Stimulated activated CD8-positive, alpha-beta memory T cell treated with anti-CD3 and anti-CD28 coated beads, Interleukin-12 subunit alpha, Interleukin-12 subunit beta, amount 100 ng/mL, for 1 hour (primary cell): ENCODE data around the gene PXYLP1.

Source experiments
- DNase-seq: peaks from one replicate; pipeline ENCODE4 v3.0.0-alpha.2; 2020; ENCODE audit warnings: low read depth

The PXYLP1 gene

DNA sequence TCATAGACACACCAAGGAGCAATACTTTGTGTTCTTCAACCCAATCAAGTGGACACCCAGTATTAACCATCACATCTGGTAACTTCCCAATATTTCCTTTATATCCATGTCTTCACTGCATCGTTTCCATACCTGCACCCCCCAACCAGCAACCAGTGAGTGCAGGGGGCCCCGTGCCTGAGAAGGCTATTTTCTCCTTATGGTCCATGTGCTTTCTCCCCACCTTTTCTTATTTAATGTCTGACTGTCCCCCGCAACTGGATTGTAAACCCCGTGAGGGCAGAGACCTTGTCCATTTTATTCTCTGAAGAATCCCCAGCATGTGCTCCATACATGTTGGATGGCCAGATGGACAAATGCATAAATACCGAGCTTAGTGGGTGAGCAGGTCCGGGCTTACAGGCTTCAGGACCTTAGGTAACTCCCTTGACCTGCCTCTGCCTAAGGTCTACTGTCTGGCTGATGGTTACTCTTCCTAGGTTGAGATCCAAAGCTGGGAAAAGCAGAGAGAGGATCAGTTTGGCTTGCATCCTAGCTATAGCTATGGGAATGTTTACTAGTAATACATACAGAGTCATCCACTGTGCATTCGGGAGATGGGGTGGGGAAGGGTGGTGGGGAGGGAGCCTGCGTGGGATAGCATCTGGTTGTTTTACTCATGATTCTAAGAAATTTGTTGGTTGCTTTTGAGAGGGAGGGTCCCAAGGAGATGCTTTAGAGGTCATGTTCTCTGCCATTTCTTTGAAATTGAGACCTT, 41.5 kb downstream of the PXYLP1 start:
- no peak for DNase-seq

DNA sequence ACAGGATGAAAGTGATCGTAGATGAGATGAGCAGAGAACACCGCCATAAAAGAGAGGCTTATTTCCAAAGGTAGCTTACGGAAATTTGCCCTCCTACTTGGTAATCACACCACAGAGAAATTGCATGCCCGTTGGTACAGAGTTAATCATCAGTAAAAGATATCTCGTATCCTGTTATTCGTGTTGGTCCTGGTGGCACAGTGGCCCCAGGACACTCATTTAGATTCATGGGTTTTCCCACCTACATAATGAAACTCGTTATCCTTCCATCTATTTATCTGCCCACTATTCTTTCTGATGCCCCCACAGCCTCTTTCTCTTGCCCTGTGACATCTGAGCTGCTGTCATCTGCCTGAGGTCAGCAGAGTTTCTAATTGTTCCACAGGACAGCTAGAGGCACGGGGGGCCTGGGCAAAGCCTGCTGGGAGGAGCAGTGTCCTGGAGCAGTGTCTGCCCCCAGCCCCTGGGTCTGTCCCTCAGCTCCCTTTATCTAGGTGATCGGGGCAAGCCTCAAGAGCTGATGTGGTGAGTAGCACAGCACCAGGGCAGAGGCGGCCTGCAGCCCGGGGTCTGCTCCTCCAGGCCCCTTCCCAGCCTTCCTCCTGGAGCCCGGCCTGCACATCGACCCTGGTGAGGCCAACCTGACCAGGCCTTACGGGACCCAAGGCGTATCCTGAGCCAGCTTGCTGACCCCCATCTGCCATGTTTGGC, 42.2 kb downstream of the PXYLP1 start:
- no peak for DNase-seq

DNA sequence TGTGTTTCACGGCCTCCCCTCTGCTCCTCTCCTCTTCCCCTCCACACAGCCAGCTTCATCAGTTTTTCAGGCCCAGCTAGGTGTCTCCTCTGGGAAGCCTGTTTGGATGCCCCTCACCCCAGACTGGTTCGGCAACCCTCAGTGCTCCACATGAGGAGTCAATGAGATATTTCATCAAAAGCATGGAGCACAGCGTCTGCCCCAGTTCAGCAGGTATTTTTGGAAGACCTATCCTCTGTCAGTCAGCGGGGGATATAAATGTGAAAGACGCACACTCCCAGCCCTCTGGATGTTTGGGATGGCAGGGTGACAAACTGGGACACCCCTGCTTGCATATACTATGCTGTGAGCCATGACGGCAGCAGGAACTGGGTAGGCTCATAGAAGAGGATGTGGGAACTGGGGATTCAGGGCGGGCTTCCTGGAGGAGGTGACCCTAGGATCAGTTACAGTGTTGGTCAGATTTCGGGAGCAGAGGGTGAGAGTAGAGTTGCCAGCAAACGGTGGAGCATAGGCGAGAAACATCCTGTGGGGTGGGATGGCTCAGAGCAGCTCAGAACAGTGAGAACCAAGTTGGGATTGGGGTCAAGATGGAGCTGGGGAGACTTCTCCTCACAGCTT, 42.9 kb downstream of the PXYLP1 start:
- no peak for DNase-seq

DNA sequence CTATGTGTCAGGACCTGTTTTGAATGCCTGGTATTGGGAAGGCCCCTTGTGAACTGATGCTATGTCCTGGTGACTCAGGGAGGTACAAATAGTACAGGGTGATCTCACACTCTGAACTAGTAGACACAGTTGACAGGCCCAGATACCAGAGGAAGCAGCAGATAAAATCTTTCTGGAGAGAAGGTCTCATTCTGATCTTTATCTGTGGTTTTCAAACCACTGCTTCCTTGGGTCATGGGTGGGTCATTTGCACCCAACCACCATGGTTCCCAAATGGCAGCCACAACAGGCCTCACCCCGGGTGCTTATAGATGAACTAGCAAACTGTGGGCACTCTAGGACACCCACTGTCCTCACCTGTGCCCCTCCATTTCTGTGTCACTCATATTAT, 43.4 kb downstream of the PXYLP1 start:
- no peak for DNase-seq

DNA sequence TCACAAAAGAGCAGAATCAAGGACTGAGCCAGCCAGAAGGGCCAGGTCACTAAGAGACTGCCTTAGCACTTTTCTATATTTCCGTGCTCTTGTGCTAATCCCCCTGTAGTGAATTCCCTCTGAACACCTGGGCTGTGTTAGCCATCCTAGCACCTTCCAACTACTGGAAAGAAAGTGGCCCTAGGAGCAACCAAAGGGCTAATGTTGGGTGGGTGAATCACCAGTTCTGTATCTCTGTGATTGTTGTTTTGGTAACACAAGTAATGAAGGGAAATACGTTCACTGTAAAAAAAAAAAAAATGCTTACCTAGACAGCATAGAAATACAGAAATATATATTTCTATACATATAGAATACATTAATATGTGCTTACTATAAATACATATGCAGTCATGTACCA, 43.9 kb downstream of the PXYLP1 start:
- DNase-seq = no peak

DNA sequence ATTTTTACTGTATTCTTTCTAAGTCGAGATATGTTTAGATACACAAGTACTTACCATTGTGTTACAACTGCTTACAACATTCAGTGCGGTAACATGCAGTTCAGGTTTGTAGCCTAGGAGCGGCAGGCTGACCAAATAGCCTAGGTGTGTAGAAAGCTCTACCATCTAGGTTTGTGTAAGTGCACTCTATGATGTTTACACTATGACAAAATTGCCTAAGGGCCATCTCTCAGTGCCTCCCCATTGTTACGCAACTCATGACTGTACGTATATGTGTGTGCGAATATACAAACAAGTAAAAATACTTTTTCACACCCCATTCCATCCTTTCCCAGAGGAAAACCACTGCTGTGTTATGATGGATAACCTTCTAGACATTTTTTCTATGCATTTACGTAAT, 44.3 kb downstream of the PXYLP1 start:
- DNase-seq = no peak

DNA sequence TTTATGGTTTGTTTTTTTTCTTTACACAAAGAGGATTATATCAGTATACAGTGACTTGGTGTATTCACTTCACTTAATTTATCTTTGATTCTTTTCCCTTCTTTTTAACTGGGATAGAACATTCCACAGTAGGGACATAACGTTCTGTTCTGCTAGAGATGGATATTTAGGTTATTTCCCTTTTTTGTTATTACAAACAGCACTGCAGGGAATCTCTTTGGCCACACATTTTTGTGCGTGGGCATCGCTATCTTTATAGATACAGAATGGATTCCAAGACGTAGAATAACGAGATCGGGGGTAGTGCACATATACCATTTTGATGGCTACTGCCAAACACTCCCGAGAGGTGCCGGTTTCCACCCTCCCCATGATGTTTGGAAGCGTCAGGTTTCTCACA, 44.8 kb downstream of the PXYLP1 start:
- no peak for DNase-seq

DNA sequence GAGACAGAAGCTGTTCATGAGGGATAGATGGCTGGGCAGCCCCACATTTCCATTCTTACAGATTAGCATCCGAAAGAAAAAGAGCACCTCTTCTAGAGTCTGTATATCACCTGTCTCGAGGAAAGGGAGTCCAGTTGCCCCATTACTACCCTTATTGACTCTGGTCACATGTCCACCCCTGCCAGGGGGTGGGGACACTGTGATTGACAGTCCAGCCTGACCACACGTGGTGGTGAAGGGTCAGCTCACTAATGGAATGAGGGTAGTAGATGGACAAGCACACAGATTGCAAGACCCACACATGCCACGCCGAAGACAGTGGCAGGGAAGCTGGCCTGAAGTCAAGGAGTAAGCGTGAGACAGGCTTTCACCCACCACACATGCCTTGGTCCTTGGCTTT, 45.8 kb downstream of the PXYLP1 start:
- DNase-seq = no peak

DNA sequence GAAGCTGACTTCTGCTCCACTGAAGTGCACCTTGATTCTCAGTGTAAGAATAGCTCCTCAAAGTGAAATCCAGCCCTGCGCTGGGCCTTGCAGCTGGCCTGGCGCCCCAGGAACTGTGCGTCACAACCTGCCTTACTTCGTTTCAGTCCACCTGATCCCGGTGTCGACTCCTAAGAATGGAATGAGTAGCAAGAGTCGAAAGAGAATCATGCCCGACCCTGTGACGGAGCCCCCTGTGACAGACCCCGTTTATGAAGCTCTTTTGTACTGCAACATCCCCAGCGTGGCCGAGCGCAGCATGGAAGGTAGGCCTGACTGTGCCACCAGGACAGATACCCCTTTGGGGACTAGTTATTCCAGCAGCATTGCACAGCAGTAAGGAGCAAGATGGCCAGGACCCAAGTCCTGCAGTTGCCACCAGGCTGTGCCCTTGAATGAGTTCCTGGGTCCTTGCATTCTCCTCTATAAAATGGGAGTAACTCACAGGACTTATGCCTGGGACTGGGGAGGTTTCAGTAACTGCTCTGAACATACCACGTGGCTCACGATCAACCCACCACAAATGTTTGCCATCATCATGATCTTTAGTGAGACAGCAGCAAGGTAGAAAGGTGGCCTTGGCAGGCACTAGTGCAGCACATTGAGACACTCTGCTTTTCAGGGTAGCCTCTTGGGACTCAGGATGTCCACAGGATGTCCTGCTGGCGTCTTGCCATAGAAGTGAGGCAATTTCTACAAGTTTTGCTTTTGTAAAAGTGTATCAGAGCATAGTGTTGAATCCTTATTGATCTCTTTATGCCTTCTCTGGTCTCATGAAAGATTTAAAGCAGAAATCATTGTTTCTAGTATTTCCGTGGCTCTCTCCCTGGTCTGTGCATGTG, 46.8 kb downstream of the PXYLP1 start:
- no peak for DNase-seq

DNA sequence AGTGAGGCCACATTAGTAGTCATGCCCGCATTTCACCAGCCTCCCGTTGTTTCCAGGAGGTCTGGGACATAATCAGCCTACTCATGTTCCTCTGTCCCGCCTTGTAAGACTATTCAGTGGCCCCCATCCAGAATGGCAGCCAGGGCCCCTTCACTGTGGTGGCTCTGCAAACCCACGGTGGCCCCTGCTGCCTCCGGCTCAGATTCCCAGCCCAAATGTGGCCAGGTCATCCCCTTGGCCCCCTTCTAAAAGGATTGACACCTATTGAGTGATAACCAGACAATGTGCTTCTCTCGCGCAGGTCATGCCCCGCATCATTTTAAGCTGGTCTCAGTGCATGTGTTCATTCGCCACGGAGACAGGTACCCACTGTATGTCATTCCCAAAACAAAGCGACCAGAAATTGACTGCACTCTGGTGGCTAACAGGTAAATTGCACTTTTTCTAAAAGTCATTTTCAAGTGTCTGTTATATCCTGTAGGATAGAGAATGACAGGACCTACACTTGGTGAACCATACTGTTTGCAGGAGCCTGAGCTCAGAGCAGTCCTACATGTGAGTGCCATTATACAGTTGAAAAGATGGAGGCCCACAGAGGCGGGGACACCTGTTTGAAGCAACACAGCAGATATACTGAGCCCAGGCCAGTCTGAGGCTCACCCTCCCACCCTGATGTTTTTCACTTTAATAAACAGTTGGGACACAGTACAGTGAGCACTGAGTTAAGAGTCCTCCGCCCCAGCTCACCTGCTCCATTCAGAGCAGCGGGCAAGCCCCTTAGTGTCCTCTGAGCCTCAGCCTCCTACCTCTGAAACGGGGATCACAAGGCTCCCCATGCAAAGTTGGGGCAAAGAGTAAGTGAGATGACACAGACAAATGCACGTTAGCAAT, 47.7 kb downstream of the PXYLP1 start:
- no peak for DNase-seq

DNA sequence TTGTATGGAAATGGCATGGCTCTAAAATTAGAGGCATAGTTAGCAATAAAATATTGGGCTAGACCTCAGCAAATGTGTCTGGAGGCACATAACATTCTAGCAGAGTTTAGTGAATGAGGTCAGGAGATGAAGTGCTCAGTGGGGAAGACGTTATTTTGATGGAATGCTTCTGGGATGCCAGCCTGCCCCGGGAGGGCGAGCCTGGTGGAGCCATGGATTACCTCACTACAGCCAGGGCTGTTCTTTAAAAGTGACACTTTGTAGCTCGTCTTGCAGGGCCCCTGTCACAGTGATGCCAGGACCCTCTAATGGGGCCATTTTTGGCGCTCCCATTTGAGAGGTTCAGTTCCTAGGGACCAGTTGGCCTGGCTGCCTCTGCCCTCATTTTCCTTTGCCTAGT, 48.5 kb downstream of the PXYLP1 start:
- DNase-seq = no peak

DNA sequence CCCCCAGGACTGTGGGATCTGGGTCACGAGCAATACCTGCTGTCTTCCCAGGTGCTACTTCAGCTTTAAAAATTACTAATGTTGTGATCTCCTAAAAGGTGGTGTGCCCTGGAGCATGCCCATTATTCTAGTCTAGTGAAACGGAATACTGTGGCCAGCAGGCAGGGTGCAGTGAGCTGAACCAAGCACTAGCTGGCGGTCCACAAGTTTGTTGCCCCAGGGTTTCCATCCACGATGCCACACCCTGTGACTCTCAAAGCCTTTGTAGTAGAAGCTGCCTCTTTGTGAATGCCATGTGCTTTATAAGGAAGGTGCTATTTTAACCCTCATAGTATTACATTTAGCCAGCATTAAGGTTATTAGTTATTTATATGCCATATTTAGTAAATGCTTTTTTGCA, 49.1 kb downstream of the PXYLP1 start:
- no peak for DNase-seq

DNA sequence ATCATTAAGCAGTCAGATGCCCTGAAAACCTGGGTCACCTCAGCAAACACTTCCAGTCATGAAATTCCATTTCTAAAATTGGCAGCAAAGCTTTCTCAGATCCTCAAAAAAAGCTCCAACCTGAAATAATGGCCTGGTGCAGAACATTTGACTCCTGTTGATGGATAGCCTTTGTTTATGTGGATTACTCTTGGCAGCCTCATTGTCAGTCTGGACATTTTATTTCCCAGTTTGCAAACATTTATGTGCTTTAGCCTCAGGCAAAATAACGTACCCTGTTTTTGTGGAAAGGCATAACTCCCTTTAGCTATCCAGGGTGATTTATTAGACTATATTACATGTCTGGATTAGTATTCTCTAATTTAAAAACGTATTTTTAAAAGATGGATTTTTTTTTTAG, 53.9 kb downstream of the PXYLP1 start:
- DNase-seq = no peak

DNA sequence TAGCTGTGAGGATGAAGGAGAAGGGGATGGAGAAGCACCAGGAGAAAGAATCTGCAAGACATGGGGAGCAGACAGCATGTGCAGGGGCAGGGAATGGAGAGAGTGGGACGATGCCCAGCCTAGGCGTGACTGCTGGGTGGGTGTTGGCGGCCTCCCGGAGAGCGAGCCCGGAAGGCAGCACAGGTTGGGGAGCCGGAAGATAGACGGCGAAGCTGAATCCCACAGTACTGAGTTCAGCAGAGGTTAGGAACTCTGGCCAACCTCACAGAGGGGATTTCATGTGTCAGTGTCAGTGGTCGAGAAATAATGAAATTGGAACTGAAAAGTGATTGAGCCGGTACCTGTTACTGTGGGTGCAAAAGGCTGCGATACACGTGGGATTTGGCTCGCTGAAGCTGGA, 55.2 kb downstream of the PXYLP1 start:
- no peak for DNase-seq

DNA sequence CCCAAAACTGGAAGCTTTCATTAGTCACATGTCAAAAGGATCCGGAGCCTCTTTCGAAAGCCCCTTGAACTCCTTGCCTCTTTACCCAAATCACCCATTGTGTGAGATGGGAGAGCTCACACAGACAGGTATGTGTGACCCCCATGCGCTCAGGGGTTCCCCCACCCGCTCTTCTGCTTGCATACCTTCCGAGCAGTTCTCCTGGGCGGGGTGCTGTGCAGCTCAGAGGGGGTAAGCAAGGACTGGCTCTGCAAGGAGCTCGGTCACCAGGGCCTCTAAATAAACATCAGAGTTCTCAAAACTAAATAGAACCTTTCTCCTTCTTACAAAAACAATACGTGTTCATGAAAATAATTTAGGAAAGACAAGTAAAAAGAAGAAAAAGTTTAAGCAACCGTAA, 55.7 kb downstream of the PXYLP1 start:
- DNase-seq = no peak

DNA sequence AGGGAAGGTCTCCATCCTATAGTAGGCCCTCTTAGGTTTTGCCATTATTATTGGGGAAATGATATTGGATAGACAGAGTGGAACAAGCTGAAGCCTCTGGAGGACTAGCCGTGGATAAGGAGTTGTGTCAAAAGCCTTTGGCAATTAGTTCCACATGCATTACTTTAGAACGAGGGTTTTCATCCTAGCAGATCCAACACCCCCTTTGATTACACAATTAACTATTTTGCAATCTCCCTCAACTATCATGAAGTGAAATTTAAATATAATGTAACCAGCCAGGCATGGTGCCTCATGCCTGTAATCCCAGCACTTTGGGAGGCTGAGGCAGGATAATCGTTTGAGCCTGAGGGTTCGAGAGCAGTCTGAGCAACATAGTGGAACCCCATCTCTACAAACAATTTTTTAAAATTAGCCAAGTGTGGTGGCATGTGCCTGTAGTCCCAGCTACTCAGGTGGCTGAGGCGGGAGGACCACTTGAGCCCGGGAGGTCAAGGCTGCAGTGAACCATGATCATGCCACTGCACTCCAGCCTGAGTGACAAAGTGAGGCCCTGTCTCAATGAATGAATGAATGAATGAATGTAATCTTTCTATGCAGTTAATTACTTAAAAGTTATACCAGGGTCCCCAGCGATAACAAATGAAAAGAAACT, 56.8 kb downstream of the PXYLP1 start:
- DNase-seq = no peak

DNA sequence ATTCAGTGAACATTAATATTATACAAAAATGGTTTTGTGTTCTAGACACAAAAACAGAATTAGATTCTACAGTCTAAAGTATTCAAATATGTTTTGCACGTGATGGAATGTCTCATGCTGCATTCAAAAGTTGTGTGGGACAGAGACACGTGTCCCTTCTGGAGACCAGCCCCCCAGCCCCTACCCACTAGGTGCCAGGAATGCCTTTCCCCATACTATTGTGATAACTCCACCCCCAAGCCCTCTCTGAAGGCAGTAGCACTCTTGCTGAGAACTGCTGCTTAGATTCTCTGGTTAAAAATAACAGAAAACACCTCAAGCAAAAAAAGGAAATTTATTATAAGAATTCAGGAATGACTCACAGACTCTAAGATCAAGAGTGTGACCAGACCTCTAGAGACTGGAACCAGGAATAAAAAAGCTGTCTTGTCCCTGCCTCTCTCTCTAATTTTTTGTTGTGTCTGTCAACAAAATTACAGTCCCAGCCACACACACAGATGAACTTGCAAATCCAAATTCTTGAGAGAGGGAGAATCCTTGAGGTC, 57.7 kb downstream of the PXYLP1 start:
- no peak for DNase-seq

DNA sequence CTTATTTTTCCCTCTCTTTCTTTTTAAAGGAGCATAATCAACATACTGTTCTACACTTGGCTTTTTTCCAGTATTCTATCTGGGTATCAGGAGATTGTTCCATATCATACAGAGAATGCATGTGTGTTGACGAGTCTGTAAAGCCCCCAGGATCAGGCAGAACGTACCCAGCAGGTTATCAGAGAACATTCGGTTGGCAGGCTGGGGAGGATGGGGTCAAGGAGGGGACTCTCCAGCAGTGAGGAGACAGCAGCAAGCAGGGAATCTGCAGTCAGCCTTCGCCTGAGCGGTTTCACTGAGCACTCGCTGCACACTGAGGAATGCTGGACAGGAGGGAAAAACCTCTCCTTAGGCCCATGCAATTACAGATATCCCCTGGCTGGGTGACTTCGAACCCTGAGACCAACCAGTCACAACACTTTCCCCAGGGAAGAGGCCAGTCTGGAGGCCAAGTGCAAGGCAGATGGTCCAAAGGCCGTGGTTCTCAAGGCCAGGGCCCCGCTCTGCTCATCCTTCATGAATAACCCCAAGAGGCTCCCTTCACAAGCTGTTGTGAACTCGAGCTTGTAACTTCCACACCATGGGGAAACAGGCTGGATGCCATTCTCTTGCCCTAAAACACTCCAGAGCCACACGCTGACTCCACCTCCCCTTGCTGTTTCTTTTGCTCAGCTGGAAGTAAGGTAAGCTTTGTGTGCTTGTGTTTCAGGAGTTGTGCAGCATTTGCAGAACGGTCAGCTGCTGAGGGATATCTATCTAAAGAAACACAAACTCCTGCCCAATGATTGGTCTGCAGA, 60.1 kb downstream of the PXYLP1 start:
- DNase-seq = no peak

DNA sequence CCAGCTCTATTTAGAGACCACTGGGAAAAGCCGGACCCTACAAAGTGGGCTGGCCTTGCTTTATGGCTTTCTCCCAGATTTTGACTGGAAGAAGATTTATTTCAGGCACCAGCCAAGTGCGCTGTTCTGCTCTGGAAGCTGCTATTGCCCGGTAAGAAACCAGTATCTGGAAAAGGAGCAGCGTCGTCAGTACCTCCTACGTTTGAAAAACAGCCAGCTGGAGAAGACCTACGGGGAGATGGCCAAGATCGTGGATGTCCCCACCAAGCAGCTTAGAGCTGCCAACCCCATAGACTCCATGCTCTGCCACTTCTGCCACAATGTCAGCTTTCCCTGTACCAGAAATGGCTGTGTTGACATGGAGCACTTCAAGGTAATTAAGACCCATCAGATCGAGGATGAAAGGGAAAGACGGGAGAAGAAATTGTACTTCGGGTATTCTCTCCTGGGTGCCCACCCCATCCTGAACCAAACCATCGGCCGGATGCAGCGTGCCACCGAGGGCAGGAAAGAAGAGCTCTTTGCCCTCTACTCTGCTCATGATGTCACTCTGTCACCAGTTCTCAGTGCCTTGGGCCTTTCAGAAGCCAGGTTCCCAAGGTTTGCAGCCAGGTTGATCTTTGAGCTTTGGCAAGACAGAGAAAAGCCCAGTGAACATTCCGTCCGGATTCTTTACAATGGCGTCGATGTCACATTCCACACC, 60.9 kb downstream of the PXYLP1 start:
- no peak for DNase-seq
